GM12874 (cell line): Measurements from ENCODE around the gene TTC39B.

Experiments
- CTCF ChIP-seq: IDR thresholded peaks from 2 replicates; pipeline ENCODE4 v1.5.1; 2011; ENCODE audit warnings: low read depth, mild to moderate bottlenecking, control low read depth, low read length, moderate library complexity; ENCODE audit not compliant: insufficient read depth

The TTC39B gene

GRCh38 chr9:15205632-15206420 is 101.2 kb downstream of the TTC39B start:
- no peak for TF ChIP-seq CTCF

- no peak for TF ChIP-seq CTCF
Observed at GRCh38 chr9:15203581-15203980, 103.4 kb downstream of the TTC39B start.

DNA sequence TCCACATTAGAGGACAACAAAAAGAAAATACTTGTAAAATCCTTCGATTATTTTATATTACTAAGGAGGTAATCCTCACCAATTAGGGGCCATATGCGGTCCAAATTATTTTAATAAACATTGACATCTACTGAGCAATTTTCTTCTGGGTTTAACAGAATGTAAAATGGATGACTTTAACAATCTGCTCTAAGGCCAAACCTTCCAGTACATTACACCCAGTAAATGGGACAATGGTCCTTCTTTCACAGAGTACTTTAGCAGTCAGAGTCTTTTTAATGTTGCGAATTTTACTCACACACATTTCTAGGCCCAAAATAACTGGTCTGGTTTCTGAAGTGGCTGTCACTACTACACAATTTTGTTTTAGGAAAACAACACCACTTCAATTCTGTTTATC is 106.9 kb downstream of the TTC39B start:
- no peak for TF ChIP-seq CTCF

GRCh38 chr9:15192856-15193255 is 114.2 kb downstream of the TTC39B start:
- TF ChIP-seq CTCF = no peak

GRCh38 chr9:15191378-15191777 is 115.6 kb downstream of the TTC39B start:
- no peak for TF ChIP-seq CTCF

GRCh38 chr9:15189481-15189880 is 117.5 kb downstream of the TTC39B start:
- no peak for TF ChIP-seq CTCF

DNA sequence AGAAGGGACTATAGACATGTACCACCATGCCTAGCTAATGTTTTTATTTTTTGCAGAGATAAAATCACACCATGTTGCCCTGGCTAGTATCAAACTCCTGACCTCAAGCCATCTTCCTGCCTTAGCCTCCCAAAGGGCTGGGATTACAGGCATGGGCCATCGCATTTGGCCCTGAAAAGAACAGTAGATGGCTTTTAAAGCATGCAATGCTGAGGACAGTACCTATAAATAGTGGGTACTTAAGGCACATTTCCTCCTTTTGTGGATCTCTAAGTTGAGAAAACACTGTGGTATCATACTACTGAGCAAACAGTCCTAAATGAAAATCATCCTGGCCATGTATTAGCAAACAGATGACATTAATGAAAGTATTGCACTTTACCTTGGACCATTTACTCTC is 119.4 kb downstream of the TTC39B start:
- no peak for TF ChIP-seq CTCF

DNA sequence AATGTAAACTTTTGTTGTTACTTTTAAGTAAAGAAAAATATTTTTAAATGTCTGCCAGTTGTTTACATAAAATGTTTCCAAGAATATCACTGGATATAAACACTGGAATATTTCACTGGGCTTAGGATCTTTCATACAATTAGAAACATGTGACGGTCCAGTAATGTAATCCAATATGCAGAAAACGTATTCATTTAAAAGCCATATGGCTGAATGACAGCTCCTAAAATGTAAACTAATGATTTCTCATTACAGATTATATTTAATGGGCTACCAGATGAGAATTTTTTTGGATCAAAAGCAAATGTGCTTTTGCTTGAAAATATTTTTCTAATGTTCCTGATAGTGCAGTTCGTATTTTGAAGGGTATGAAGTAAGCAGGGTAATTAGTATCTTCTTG is 124.3 kb downstream of the TTC39B start:
- TF ChIP-seq CTCF = no peak
